SKM-1 (cell line): Measurements from ENCODE around the gene CACNA1D.

Experiments
- DNase-seq: peaks from one replicate; lab custom pipeline; 2025; ENCODE audit not compliant: unreplicated experiment; lab: John Stamatoyannopoulos, UW

Gene CACNA1D

GRCh38 chr3:53525765-53526703, 31.6 kb downstream of the CACNA1D start:
- DNase-seq = no peak

- DNase-seq = no peak
Measured at GRCh38 chr3:53526704-53527055, 32.3 kb downstream of the CACNA1D start.

- DNase-seq = no peak
Measured at GRCh38 chr3:53530205-53530604, 35.8 kb downstream of the CACNA1D start.

- no peak for DNase-seq
Measured at GRCh38 chr3:53531749-53532148, 37.3 kb downstream of the CACNA1D start.

- no peak for DNase-seq
Measured at GRCh38 chr3:53533472-53533871, 39.1 kb downstream of the CACNA1D start.

GRCh38 chr3:53534216-53534615, 39.8 kb downstream of the CACNA1D start:
- no peak for DNase-seq

GRCh38 chr3:53534676-53535400, 40.4 kb downstream of the CACNA1D start:
- no peak for DNase-seq

GRCh38 chr3:53536282-53536681, 41.9 kb downstream of the CACNA1D start:
- DNase-seq = no peak

GRCh38 chr3:53544357-53544756, 49.9 kb downstream of the CACNA1D start:
- no peak for DNase-seq

GRCh38 chr3:53545310-53545995, 51.0 kb downstream of the CACNA1D start:
- DNase-seq = no peak

- DNase-seq = no peak
Measured at GRCh38 chr3:53545996-53546359, 51.6 kb downstream of the CACNA1D start.

- no peak for DNase-seq
Measured at GRCh38 chr3:53547327-53547726, 52.9 kb downstream of the CACNA1D start.

GRCh38 chr3:53550005-53550620, 55.7 kb downstream of the CACNA1D start:
- no peak for DNase-seq

- no peak for DNase-seq
Measured at GRCh38 chr3:53551324-53551723, 56.9 kb downstream of the CACNA1D start.

- DNase-seq = no peak
Measured at GRCh38 chr3:53552730-53553129, 58.3 kb downstream of the CACNA1D start.

GRCh38 chr3:53553200-53553599, 58.8 kb downstream of the CACNA1D start:
- no peak for DNase-seq

- DNase-seq = no peak
Measured at GRCh38 chr3:53554559-53555067, 60.2 kb downstream of the CACNA1D start.

- no peak for DNase-seq
Measured at GRCh38 chr3:53555068-53555588, 60.7 kb downstream of the CACNA1D start.

GRCh38 chr3:53566461-53567145, 72.2 kb downstream of the CACNA1D start:
- DNase-seq = no peak

- DNase-seq = no peak
Measured at GRCh38 chr3:53570081-53570480, 75.7 kb downstream of the CACNA1D start.
